CD4-positive, alpha-beta memory T cell (primary cell): ENCODE measurements around the gene MED22. TPM values are rescaled to one million over a fixed set of nuclear protein-coding genes. Genes with fewer than 3 reads are reported as not detected.

Experiments used
- CTCF ChIA-PET: fragments of 350-600 bp; sonication (Branson Sonifier 250); formaldehyde crosslinking; loops from one replicate; lab custom pipeline; 2021; ENCODE audit warnings: inconsistent platforms; ENCODE audit not compliant: partially characterized antibody; lab: Charles Lee
- POLR2A ChIA-PET: fragments of 350-600 bp; sonication (Branson Sonifier 250); formaldehyde crosslinking; loops from one replicate; lab custom pipeline; 2021; ENCODE audit not compliant: partially characterized antibody; lab: Charles Lee
- DNase-seq, 5 donors: peaks; one replicate each; pipeline versions ENCODE4 v3.0.0 to v3.0.0-alpha.2; 2020 to 2022; ENCODE audit warnings: mixed read lengths in 1 of 5
- H3K27ac ChIP-seq: one replicate; pipeline ENCODE4 v1.7.0; 2013; ENCODE audit warnings: low read depth, low read length
- H3K27me3 ChIP-seq: 2 replicates; pipeline ENCODE4 v1.7.0; 2013; ENCODE audit warnings: mild to moderate bottlenecking, low read length, moderate library complexity; ENCODE audit not compliant: insufficient read depth
- H3K36me3 ChIP-seq: 2 replicates; pipeline ENCODE4 v1.7.0; 2013; ENCODE audit warnings: mild to moderate bottlenecking, low read length, moderate library complexity; ENCODE audit not compliant: insufficient read depth
- H3K4me1 ChIP-seq: 2 replicates; pipeline ENCODE4 v1.7.0; 2013; ENCODE audit warnings: mild to moderate bottlenecking, low read length, moderate library complexity; ENCODE audit not compliant: insufficient read depth
- H3K4me3 ChIP-seq, 2 donors: one replicate each; pipeline ENCODE4 v1.7.0; 2013; ENCODE audit warnings: low read length in 2 of 2, mild to moderate bottlenecking in 1 of 2
- H3K9me3 ChIP-seq, 2 donors: one replicate each; pipeline ENCODE4 v1.7.0; 2013; ENCODE audit warnings: low read length in 2 of 2, control low read depth in 1 of 2; ENCODE audit not compliant: control insufficient read depth in 1 of 2
- H3K27ac Mint-ChIP-seq, 7 donors: one replicate each; pipeline ENCODE4 v1.8.0; 2020 to 2021; ENCODE audit warnings: mixed read lengths in 7 of 7, mild to moderate bottlenecking in 6 of 7, inconsistent platforms in 3 of 7, moderate library complexity in 3 of 7
- H3K27me3 Mint-ChIP-seq, 2 donors: one replicate each; pipeline ENCODE4 v1.8.0; 2020 to 2021; ENCODE audit warnings: mixed read lengths in 2 of 2
- H3K36me3 Mint-ChIP-seq, 2 donors: one replicate each; pipeline ENCODE4 v1.8.0; 2020 to 2021; ENCODE audit warnings: mixed read lengths in 2 of 2, inconsistent platforms in 1 of 2, mild to moderate bottlenecking in 1 of 2
- H3K4me1 Mint-ChIP-seq, 4 donors: one replicate each; pipeline ENCODE4 v1.8.0; 2020 to 2021; ENCODE audit warnings: mixed read lengths in 4 of 4, mild to moderate bottlenecking in 1 of 4
- H3K4me3 Mint-ChIP-seq, 8 donors: one replicate each; pipeline ENCODE4 v1.8.0; 2020 to 2021; ENCODE audit warnings: mixed read lengths in 8 of 8, mild to moderate bottlenecking in 7 of 8, moderate library complexity in 6 of 8, inconsistent platforms in 3 of 8
- H3K9me3 Mint-ChIP-seq, 8 donors: one replicate each; pipeline ENCODE4 v1.8.0; 2020 to 2021; ENCODE audit warnings: mixed read lengths in 8 of 8, mild to moderate bottlenecking in 5 of 8, inconsistent platforms in 3 of 8, moderate library complexity in 1 of 8
- intact Hi-C: fragments of 100-400 bp; cut with micrococcal nuclease; formaldehyde crosslinking; loops from one replicate; pipeline ENCODE4 v1.15.1; 2023
- polyA plus RNA-seq, 2 donors: library from polyadenylated mRNA; unstranded; fragments of 300-500 nt; fragmentation: Illumina TruSeq; gene quantifications; one replicate each; pipeline ENCODE4 v1.2.3, GENCODE V29; 2021
- total RNA-seq, 2 experiments: library from RNA; stranded (reverse); gene quantifications; one replicate each; pipeline ENCODE4 v1.2.3, GENCODE V29; 2021

MED22 gene
- total and polyA plus RNA-seq, 4 experiments from 2014 or later, result 8.1 to 42.8 (median 28.1) TPM

DNA sequence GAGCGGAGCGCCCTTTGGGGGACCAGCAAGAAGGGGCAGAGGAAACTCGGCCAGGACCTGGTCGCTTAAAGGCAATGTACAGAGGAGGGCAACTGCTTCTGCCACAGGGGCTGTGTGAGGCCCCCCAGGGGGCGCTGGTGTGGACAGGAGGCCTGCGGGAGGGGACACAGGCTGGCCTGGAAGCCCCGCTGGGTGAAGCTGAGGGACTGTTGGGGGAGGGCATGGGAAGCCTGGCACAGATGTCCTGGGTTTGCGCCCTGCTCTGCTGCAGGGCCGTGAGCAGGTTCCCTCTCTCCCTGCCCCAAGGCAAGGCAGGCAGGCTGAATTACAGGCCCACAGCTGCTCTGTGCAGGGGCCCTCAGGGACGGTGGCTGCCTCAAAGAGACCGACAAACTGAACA, 5.4 kb downstream of the MED22 start:
- H3K27me3 Mint-ChIP-seq, result no peaks in the 10 kb centered on the region
- Histone ChIP-seq H3K36me3 (peaks cover 60% of the 10 kb centered on the region), H3K27ac (no peak overlapping the region), H3K9me3 (no peaks in the 10 kb centered on the region), H3K27me3 (no peaks in the 10 kb centered on the region), H3K4me1 (peaks cover 29% of the 10 kb centered on the region), H3K4me3 (no peak overlapping the region)
- H3K36me3 Mint-ChIP-seq, result peaks cover 18 to 39% of the 10 kb centered on the region in 2 donors
- no peak for DNase-seq
- H3K4me3 Mint-ChIP-seq, result no peak overlapping the region
- H3K27ac Mint-ChIP-seq, result peak overlapping the region in 1 of 7 donors; percentile 57
- H3K9me3 Mint-ChIP-seq, result no peaks in the 10 kb centered on the region
- CTCF ChIA-PET, result interaction anchor here (1.2 to 1.3 kb wide), 2 partner anchors 9 to 74 kb away, joined by 3 to 4 read pairs; no protein-coding TSS in a partner anchor
- POLR2A ChIA-PET, result no interaction called here
- H3K4me1 Mint-ChIP-seq, result peaks cover 16 to 38% (median 28%) of the 10 kb centered on the region in 4 donors
- intact Hi-C loops, result no loop called here

GRCh38 chr9:133342069-133342406, 5.9 kb downstream of the MED22 start:
- Mint-ChIP-seq H3K27ac (no peak overlapping the region), H3K4me3 (no peak overlapping the region), H3K9me3 (no peaks in the 10 kb centered on the region), H3K4me1 (peaks cover 15 to 35% (median 27%) of the 10 kb centered on the region in 4 donors), H3K27me3 (no peaks in the 10 kb centered on the region), H3K36me3 (peaks cover 18 to 36% of the 10 kb centered on the region in 2 donors)
- peak in 1 of 5 donors; percentile 15 for DNase-seq
- POLR2A ChIA-PET, result no interaction called here
- H3K4me3 ChIP-seq, result no peak overlapping the region
- H3K4me1 ChIP-seq, result peaks cover 29% of the 10 kb centered on the region
- intact Hi-C loops, result no loop called here
- no peaks in the 10 kb centered on the region for H3K27me3 ChIP-seq
- CTCF ChIA-PET, result interaction anchor here (1.4 kb wide), 1 partner anchor 144 kb away, joined by 3 read pairs; no protein-coding TSS in a partner anchor
- H3K27ac ChIP-seq, result no peak overlapping the region
- H3K36me3 ChIP-seq, result peaks cover 60% of the 10 kb centered on the region
- no peaks in the 10 kb centered on the region for H3K9me3 ChIP-seq

DNA sequence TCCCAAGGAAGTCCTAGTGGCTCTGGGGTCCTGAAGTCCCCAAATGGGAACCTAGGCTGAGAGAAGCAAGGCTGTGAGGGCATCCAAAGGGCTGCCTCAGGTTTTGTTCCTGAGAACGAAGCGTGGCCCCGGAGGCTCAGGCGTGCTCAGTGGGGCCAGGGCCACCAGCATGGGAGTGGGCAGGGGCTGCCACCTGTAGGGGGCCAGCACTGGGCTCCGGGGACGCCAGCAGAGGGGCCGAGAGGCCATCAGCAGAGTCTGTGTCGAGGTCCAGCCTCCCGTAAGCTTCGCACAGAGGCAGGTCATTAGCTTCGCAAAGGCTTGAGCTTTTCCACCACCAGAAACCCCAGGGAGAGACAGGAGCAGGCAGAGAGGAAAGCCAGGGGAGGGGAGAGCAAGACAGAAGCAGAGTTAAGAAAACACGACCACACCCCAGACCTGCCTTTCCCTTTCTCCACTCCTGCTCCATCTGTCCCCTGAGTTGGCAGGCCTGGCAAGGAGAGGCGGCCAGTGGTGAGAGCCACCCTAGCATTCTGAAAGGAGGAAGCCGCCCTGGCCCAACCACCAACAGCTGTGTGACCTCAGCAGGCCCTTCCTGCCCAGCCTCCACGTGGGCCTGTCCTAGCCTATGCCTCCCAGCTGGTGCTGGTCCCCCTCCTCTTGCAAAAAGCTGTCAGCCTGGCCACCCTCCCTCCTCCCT, 6.4 kb downstream of the MED22 start:
- Mint-ChIP-seq H3K27me3 (no peaks in the 10 kb centered on the region), H3K4me1 (peaks cover 12 to 34% (median 21%) of the 10 kb centered on the region in 4 donors), H3K27ac (peak overlapping the region in 1 of 7 donors; percentile 19), H3K9me3 (no peaks in the 10 kb centered on the region), H3K4me3 (no peak overlapping the region), H3K36me3 (peaks cover 18 to 31% of the 10 kb centered on the region in 2 donors)
- Histone ChIP-seq H3K36me3 (peaks cover 60% of the 10 kb centered on the region), H3K9me3 (no peaks in the 10 kb centered on the region), H3K27ac (no peak overlapping the region), H3K4me1 (peaks cover 29% of the 10 kb centered on the region), H3K4me3 (no peak overlapping the region), H3K27me3 (no peaks in the 10 kb centered on the region)
- DNase-seq, result peak in 1 of 5 donors; percentile 14
- intact Hi-C loops, result no loop called here
- POLR2A ChIA-PET, result no interaction called here
- CTCF ChIA-PET, result interaction anchor here (1.4 to 1.7 kb wide), 2 partner anchors 33 to 145 kb away, joined by 3 to 4 read pairs; no protein-coding TSS in a partner anchor

DNA sequence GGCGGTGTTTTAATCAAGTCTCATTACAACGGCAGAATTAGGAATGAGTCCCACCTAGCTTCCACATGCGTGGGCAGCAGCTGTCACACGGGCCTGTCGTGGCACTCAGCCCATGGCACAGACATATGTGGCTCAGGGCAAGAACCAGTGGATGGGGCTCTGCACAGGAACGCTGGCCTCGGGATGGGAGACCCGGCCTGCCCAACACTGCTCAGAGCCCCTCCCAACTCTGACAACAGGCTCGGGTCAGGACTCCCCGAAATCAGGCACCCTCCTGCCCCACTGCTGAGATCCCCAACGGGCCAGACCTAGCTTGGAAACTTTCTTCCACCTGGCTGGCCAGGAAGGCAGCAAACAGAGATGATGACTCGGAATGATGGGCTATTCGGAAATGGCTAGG, 7.0 kb downstream of the MED22 start:
- Mint-ChIP-seq H3K36me3 (peaks cover 18 to 31% of the 10 kb centered on the region in 2 donors), H3K4me3 (no peak overlapping the region), H3K27ac (peak overlapping the region in 6 of 7 donors; percentile 17 to 93 (median 54)), H3K27me3 (no peaks in the 10 kb centered on the region), H3K4me1 (peaks cover 13 to 34% (median 21%) of the 10 kb centered on the region in 4 donors), H3K9me3 (no peaks in the 10 kb centered on the region)
- no peaks in the 10 kb centered on the region for H3K9me3 ChIP-seq
- ChIA-PET CTCF (interaction anchor here (1.4 to 1.7 kb wide), 2 partner anchors 34 to 145 kb away, joined by 3 to 4 read pairs; no protein-coding TSS in a partner anchor), POLR2A (interaction anchor here (1.3 to 1.8 kb wide), 2 partner anchors 15 to 35 kb away, joined by 3 to 7 read pairs; partner anchors contain the start of genes STKLD1 and SURF4)
- intact Hi-C loops, result no loop called here
- no peaks in the 10 kb centered on the region for H3K27me3 ChIP-seq
- no peak overlapping the region for H3K4me3 ChIP-seq
- peak in 1 of 5 donors; percentile 7 for DNase-seq
- H3K36me3 ChIP-seq, result peaks cover 59% of the 10 kb centered on the region
- H3K4me1 ChIP-seq, result peaks cover 26% of the 10 kb centered on the region
- no peak overlapping the region for H3K27ac ChIP-seq

- no peak overlapping the region for H3K27ac ChIP-seq
- Mint-ChIP-seq H3K9me3 (no peaks in the 10 kb centered on the region), H3K36me3 (peaks cover 18 to 38% of the 10 kb centered on the region in 2 donors), H3K27ac (peak overlapping the region in 6 of 7 donors; percentile 14 to 93 (median 68)), H3K27me3 (no peaks in the 10 kb centered on the region), H3K4me1 (peaks cover 15 to 41% (median 25%) of the 10 kb centered on the region in 4 donors), H3K4me3 (no peak overlapping the region)
- intact Hi-C loops, result no loop called here
- ChIA-PET CTCF (interaction anchor here (1.2 to 1.7 kb wide), 3 partner anchors 31 to 39 kb away, joined by 3 to 4 read pairs (median 4); no protein-coding TSS in a partner anchor), POLR2A (interaction anchor here (1.3 to 1.8 kb wide), 3 partner anchors 8 to 36 kb away, joined by 3 to 7 read pairs (median 6); partner anchors contain the start of genes MED22, RPL7A, STKLD1 and SURF4)
- H3K4me1 ChIP-seq, result peaks cover 26% of the 10 kb centered on the region
- no peak overlapping the region for H3K4me3 ChIP-seq
- no peaks in the 10 kb centered on the region for H3K9me3 ChIP-seq
- peaks cover 52% of the 10 kb centered on the region for H3K36me3 ChIP-seq
- H3K27me3 ChIP-seq, result no peaks in the 10 kb centered on the region
- DNase-seq, result peak in 1 of 5 donors; percentile 7
These were observed 7.7 kb downstream of the MED22 start for GRCh38 chr9:133340256-133340655.

GRCh38 chr9:133339641-133340040, 8.3 kb downstream of the MED22 start:
- peak overlapping the region in 1 of 8 donors; percentile 40 for H3K4me3 Mint-ChIP-seq

More at GRCh38 chr9:133339641-133340040, 8.3 kb downstream of the MED22 start:
- H3K36me3 ChIP-seq, result peaks cover 47% of the 10 kb centered on the region
- H3K27ac ChIP-seq, result no peak overlapping the region
- H3K27ac Mint-ChIP-seq, result peak overlapping the region in 4 of 7 donors; percentile 49 to 79 (median 74)
- CTCF ChIA-PET, result interaction anchor here (1.2 to 1.7 kb wide), 3 partner anchors 32 to 39 kb away, joined by 3 to 4 read pairs (median 4); no protein-coding TSS in a partner anchor
- intact Hi-C loops, result no loop called here
- POLR2A ChIA-PET, result interaction anchor here (0.6 to 1.8 kb wide), 4 partner anchors 8 to 36 kb away, joined by 3 to 7 read pairs (median 4); partner anchors contain the start of genes MED22, RPL7A, STKLD1 and SURF4
- no peaks in the 10 kb centered on the region for H3K9me3 ChIP-seq
- peaks cover 16 to 47% (median 28%) of the 10 kb centered on the region in 4 donors for H3K4me1 Mint-ChIP-seq
- DNase-seq, result peak in 1 of 5 donors; percentile 11
- no peaks in the 10 kb centered on the region for H3K27me3 ChIP-seq
- peaks cover 15 to 38% of the 10 kb centered on the region in 2 donors for H3K36me3 Mint-ChIP-seq
- H3K9me3 Mint-ChIP-seq, result no peaks in the 10 kb centered on the region
- no peaks in the 10 kb centered on the region for H3K27me3 Mint-ChIP-seq
- no peak overlapping the region for H3K4me3 ChIP-seq
- H3K4me1 ChIP-seq, result peaks cover 32% of the 10 kb centered on the region
